ENCODE data around the gene GLTP.

The GLTP gene

GRCh38 chr12:109822951-109823411 is 57.4 kb downstream of the GLTP start:
- DNase-seq (ENCODE audit: low read depth in 4 of 4, low spot score in 1 of 4): no peak

GRCh38 chr12:109822416-109822815 is 57.9 kb downstream of the GLTP start:
- no peak for DNase-seq (ENCODE audit: low read depth in 4 of 4, low spot score in 1 of 4)

GRCh38 chr12:109821968-109822367 is 58.4 kb downstream of the GLTP start:
- no peak for DNase-seq (ENCODE audit: low read depth in 4 of 4, low spot score in 1 of 4)

GRCh38 chr12:109820816-109821381 is 59.4 kb downstream of the GLTP start:
- DNase-seq (ENCODE audit: low read depth in 4 of 4, low spot score in 1 of 4): no peak

GRCh38 chr12:109818905-109819500 is 61.3 kb downstream of the GLTP start:
- no peak for DNase-seq (ENCODE audit: low read depth in 4 of 4, low spot score in 1 of 4)

- DNase-seq (ENCODE audit: low read depth in 4 of 4, low spot score in 1 of 4): no peak
Measured at GRCh38 chr12:109818253-109818652, 62.1 kb downstream of the GLTP start.

- no peak for DNase-seq (ENCODE audit: low read depth in 4 of 4, low spot score in 1 of 4)
Measured at GRCh38 chr12:109817627-109818231, 62.6 kb downstream of the GLTP start.

- no peak for DNase-seq (ENCODE audit: low read depth in 4 of 4, low spot score in 1 of 4)
Measured at GRCh38 chr12:109816870-109817269, 63.5 kb downstream of the GLTP start.

GRCh38 chr12:109815757-109816617 is 64.4 kb downstream of the GLTP start:
- DNase-seq (ENCODE audit: low read depth in 4 of 4, low spot score in 1 of 4): no peak

- DNase-seq (ENCODE audit: low read depth in 4 of 4, low spot score in 1 of 4): no peak
Measured at GRCh38 chr12:109815225-109815624, 65.1 kb downstream of the GLTP start.

- no peak for DNase-seq (ENCODE audit: low read depth in 4 of 4, low spot score in 1 of 4)
Measured at GRCh38 chr12:109814600-109815150, 65.7 kb downstream of the GLTP start.

GRCh38 chr12:109813810-109814416 is 66.4 kb downstream of the GLTP start:
- no peak for DNase-seq (ENCODE audit: low read depth in 4 of 4, low spot score in 1 of 4)

GRCh38 chr12:109811624-109811995 is 68.7 kb downstream of the GLTP start:
- no peak for DNase-seq (ENCODE audit: low read depth in 4 of 4, low spot score in 1 of 4)

- no peak for DNase-seq (ENCODE audit: low read depth in 4 of 4, low spot score in 1 of 4)
Measured at GRCh38 chr12:109810954-109811623, 69.3 kb downstream of the GLTP start.

GRCh38 chr12:109808876-109809646 is 71.3 kb downstream of the GLTP start:
- DNase-seq (ENCODE audit: low read depth in 4 of 4, low spot score in 1 of 4): no peak

- DNase-seq (ENCODE audit: low read depth in 4 of 4, low spot score in 1 of 4): no peak
Measured at GRCh38 chr12:109807954-109808643, 72.2 kb downstream of the GLTP start.

GRCh38 chr12:109804820-109805761 is 75.2 kb downstream of the GLTP start:
- peak; percentile 19 to 50 (median 36) for DNase-seq (ENCODE audit: low read depth in 4 of 4, low spot score in 1 of 4)

GRCh38 chr12:109803678-109804077 is 76.7 kb downstream of the GLTP start:
- DNase-seq (ENCODE audit: low read depth in 4 of 4, low spot score in 1 of 4): no peak
